ENCODE results near the gene PSMG3.

PSMG3 gene, protein sequence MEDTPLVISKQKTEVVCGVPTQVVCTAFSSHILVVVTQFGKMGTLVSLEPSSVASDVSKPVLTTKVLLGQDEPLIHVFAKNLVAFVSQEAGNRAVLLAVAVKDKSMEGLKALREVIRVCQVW

DNA sequence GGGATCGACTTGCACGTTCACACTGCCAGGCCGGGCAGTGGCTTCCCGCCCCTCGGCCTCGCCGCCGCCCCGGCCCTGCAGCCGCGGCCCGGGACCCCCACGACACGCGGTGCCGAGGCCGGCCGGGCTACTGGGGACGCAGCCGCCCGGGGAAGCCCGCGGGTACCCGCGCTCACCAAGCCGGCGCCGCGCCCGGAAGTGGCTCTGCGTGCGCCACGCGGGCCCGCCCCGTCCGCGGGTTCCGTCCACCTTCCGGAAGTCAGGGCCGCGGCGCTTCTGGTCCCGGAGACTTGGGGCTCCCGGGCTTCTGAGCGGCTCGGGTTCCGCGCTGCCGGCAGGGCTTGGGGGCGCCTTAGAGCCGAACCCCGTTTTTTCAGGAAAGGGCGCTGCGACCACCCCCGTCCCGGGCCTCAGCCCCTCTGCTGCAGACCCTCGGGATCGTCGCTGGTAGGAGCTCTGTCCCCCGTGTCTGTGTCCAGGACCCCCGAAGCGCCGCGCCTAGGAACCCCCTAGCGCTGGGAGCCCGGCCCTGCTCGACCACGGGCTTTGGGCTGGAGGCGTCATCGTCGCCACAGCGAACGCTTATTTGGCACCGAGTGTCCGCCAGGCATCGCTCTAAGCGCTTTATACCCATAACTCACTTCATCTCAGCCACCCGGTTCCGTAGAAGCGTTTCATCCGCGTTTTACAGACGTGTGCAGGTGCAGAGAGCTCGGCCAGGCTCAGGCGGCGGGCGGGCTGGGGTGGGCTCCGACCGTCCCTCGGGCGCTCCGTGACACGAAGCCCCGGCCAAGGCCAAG lies at the start of gene PSMG3:
Gene PSMG3 (minus strand): TSS at position 200 of the 800 bp plus-strand sequence. CDS start 693 bp downstream, outside the sequence.
- DNase-seq (ENCODE audit: extremely low read depth in 1 of 2, low read depth in 1 of 2): peak; percentile 81 to 85

DNA sequence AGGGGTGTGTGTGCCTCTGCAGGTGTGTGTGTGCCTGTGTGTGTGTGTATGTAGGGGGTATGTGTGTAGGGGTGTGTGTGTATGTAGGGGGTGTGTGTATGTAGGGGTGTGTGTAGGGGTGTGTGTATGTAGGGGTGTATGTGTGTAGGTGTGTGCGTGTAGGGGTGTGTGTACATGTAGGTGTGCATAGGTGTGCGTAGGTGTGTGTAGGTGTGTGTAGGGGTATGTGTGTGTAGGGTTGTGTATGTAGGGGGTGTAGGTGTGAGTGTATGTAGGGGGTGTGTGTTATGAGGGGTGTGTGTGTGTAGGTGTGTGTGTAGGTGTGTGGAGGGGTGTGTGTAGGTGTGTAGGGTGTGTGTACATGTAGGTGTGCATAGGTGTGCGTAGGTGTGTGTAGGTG lies 48.6 kb upstream of the PSMG3 start:
- no peak for DNase-seq (ENCODE audit: extremely low read depth in 1 of 2, low read depth in 1 of 2)

DNA sequence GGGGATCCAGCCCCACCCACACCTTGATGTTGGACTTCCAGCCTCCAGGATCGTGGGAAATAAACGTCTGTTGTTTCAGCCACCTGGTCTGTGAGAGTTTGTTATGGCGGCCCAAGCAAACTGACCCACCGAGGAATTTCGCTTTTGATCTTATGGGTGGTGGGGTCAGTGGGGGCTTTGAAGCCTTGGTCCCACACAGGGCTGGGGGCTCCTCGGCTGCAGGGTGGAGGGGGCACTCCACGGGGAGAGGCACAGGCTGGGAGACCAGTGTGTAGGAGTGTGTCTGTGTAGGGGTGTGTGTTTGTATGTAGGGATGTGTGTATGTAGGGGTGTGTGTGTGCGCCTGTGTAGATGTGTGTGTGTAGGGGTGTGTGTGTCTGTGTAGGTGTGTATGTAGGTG lies 48.1 kb upstream of the PSMG3 start:
- no peak for DNase-seq (ENCODE audit: extremely low read depth in 1 of 2, low read depth in 1 of 2)

DNA sequence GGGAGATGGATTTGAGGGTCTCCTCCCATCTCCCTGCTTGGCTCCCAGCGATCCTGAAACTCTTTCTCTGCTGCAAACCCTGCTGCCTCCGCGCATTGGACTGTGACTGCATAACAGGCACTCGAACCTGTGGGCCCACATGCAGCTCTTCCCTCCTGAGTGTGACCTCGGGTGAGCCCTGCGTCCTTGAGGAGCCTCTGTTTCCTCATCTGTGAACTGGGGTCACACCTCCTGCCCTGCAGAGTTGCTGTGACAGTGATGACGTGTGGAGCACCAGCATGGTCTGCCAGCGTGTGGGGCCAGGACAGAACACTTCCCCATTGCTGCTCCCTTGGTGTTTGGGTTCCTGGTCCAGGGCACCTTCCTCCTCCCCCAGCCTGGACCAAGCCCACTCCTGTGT lies 46.9 kb upstream of the PSMG3 start:
- DNase-seq (ENCODE audit: extremely low read depth in 1 of 2, low read depth in 1 of 2): no peak

DNA sequence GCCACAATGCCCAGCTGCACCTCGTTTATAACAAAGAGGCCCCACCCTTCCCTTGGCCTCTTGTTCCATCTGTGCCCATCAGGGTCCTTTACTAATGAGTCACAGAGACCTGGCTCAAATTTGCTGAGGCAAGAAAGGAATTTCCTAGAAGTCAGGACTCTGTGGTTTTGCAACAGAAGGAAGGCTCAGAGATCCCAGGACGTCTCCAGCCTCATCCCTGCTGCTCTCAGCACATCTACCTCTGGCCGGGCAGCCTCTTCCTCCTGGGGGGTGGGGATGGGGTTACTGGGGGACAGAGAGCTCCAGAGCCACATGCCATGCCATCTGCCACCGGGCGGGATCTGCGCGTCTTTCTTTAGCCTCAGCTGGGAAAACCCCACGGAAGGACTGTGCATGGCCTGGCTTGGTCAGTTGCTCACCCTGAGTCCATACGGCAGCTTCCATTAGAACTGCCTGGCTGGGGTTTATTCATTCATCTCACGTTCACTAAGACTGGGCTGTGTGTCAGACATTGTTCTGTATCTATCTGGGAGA lies 41.9 kb upstream of the PSMG3 start:
- no peak for DNase-seq (ENCODE audit: extremely low read depth in 1 of 2, low read depth in 1 of 2)

DNA sequence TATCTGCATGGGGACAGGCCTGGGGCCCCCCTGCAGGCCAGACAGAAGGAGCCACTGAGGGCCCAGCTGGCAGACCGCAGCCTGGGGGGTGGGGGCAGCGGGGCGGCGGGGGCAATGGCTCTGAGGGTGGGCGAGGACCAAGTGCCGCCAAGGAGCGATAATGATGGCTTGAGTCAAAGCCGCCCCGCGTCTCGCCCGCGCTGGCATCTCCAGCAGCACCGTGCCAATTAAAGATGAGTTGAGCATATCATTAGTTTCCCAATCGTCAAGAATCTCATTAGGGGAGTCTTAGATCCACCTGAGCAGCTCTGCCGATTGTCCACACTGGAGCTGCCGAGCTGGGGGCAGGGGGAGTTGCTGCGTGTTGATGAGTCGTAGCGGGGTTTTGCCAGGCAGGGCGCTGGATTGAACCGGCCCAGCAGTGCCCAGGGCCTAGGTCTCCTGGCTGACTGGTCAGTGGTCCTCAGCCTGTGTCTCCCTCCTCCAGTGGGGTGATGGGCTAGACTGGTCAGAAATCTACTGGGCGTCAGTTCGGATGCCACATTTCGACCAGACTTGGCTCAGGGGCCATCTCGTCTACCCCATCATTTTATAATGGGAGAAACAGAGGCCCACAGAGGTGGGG lies 41.0 kb upstream of the PSMG3 start:
- no peak for DNase-seq (ENCODE audit: extremely low read depth in 1 of 2, low read depth in 1 of 2)

DNA sequence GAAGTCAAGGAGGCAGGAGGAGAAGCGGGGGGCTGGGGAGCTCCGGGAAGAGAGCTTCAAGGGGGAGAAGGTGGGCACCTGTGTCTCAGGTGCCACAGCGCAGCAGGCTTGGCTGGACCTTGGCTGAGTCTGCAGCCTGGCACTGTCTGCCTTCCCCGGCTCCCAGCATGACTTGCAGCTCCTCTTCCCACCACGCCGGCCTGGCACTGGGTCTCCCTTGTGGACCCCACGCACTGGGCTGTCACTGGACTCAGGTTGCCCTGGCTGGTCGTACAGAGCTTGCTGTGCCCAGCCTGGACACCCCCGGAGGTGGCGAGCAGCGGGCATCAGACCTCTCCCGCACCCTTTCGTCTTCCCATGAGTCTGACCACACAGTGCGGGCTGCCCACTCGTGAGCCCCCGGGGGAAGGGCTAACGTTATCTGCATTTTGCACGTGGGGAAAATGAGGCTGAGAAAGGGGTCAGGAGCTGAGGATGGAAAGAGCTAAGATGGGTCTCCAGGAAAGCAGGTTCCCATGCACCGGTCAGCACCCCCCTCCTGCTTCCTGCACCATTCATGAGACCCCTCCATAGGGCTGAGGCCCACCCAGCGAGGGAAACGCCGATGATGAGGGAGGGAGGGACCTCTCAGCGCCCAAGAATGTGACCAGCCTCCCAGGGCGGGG lies 40.3 kb upstream of the PSMG3 start:
- no peak for DNase-seq (ENCODE audit: extremely low read depth in 1 of 2, low read depth in 1 of 2)

DNA sequence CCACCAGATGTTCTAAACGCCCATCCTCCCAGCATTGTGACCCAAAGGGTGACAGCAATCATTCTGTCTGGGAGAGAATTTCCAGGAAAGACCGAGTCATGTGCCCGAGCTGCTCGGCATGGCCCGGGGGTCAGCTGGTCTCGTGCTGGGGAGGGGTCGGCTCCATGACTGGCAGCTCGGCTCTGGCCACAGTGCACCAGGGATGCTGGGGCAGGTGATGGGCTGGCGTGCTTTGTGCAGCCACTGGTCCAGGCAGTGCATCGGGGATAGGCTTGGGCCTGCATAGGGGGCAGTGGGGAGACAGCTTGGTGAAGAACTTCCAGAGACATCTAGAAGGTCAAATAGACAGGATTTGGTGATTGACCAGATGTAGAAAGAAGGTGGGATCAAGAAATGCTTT lies 39.2 kb upstream of the PSMG3 start:
- DNase-seq (ENCODE audit: extremely low read depth in 1 of 2, low read depth in 1 of 2): no peak

DNA sequence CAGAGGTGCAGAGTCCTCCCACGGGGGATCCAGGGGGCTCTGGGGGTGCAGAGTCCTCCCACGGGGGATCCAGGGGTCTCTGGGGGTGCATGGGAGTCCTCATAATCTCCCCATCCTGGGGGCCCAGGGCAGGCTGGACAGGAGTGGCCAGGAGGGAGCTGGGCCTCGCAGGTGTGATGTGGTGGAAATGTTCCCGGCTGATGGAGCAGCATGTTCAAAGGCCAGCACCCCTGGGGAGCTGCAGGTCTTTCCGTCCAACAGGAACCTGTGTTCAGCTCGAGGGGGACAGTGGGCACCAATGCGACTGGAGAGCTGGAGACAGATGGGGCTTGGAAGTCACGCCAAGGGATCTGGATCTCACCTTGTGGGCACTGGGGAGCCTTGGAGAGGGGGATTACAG lies 38.5 kb upstream of the PSMG3 start:
- DNase-seq (ENCODE audit: extremely low read depth in 1 of 2, low read depth in 1 of 2): no peak

DNA sequence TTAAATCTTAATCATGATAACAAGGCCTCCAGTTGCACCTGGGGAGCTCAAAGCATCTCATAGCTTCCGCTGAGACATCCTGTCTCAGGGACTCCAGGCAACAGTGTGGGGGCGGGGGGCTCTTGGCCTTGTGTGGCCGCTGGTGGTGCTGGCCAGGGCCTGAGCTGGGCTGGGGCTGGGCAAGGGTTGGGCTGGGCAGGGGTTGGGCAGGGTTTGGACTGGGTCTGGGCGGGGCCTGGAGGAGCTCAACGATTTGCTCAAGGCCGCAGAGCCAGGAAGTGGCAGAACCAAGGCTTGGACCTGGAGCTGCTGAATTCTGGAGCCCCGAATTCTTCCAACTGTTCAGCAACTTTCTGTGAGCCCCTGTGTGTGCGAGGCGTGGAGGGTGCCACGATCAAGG lies 37.9 kb upstream of the PSMG3 start:
- DNase-seq (ENCODE audit: extremely low read depth in 1 of 2, low read depth in 1 of 2): no peak

DNA sequence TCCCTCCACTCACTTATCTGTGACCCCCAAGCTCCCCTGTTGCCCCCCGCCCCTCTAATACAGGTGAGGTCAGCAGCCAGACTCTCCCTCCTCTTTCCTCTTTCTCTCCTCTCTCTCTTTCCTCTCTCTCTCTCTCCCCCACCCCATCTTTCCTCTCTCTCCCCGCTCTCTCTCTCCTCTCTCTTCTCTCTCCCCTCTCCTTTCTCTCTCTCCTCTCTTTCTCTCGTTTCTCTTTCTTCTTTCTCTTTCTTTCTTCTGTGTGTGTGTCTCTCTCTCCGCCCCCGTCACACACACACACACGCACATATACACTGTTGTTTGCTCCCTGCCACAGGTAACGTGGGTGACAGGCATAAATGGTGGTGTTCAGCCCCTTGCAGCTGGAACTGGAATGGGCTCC lies 37.2 kb upstream of the PSMG3 start:
- no peak for DNase-seq (ENCODE audit: extremely low read depth in 1 of 2, low read depth in 1 of 2)

DNA sequence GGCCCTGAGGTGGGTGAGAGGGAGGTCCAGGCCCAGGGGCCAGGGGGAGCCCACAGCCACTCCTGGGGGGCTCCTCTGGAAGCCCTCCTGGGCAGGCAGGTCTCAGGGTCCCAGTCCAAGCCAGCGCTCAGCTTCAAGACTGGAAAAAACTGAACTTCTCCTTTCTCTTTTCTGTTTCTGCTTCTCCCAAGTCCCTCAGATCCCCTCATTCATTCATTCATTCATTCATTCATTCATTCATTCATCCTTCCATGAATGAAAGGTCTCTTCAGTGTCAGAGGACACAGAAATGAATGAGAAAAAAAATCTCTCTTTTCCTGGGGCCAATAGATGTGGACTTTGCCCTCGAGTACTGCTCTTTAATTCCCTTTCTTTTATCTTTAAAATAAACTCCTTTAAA lies 34.6 kb upstream of the PSMG3 start:
- DNase-seq (ENCODE audit: extremely low read depth in 1 of 2, low read depth in 1 of 2): no peak

DNA sequence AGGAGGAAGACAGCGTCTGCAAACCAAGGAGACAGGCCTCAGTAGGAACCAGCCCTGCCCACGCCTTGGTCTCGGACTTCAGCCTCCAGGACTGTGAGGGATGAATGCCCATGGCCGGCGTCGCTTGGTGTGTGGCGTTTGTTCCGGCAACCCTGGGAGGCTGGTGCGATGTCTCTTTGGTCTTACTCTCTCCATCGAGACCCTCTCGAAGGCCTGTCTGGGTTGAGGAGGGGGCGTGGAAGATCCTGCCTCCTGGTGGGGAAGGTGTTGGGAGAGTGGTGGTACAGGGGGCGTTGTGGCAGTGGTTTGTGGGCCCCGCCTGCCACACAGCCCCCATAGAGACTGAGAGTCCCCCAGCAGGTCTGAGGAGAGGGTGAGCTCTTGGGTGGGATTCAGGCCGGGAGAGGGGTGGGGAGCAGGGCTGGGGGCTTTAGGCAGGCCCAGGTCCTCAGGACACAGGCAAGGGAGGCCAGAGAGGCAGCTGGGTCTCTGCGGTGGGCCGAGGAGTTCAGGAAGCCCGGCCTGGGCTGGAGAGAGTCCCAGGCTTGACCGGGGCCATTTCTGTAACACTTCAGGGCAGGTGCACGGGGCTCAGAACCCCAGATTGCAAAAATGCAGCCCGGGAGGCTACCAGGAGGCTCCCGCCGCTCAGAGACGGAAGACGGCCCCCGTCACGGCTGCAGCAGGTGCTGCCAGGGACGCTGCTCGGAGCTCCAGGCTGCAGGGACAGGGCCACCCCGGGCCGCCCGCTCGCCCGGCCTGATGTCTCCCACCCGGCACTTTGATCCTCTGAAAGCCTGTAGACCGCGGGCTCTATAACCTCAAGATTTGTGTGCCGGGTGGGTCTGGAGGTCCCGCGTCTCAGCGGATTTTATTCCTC lies 33.8 kb upstream of the PSMG3 start:
- DNase-seq (ENCODE audit: extremely low read depth in 1 of 2, low read depth in 1 of 2): no peak

DNA sequence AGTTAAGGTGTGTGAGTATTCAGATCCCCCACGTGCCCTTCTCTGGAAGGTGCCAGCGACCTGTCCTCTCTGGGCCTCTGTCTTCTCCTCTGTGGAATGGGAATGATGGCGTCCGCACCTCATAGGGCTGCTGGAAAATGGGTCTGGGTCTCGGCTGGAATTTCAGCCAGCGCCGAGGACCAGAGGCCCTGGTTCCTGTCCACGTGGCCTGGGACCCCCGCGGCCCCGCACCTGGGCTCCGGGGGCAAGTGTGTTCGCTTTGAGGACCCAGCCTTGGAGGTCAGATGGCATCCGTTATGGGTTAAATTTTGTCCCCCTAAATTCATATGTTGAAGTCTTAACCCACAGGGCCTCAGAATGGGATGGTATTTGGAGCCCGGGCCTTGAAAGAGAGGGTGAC lies 32.6 kb upstream of the PSMG3 start:
- DNase-seq (ENCODE audit: extremely low read depth in 1 of 2, low read depth in 1 of 2): no peak

DNA sequence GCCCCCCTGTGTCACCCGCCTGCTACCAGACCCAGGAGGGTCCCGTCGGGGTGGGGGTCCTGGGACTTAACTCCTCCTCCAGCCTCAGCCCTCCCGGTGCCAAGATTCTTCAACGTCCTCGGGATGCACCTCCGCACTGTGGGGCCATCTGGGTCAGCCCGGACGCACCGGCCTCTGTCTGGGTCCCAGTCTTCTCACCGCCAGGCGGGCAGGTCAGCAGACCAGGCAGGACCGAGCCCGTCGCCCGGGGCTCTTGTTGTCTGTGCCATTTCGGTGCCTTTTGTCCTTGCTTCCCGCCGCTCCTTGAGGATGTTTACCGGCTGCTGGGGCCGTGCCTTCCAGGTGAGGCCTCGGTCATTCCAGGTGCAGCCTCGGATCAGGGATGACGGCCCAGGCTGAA lies 32.1 kb upstream of the PSMG3 start:
- no peak for DNase-seq (ENCODE audit: extremely low read depth in 1 of 2, low read depth in 1 of 2)

DNA sequence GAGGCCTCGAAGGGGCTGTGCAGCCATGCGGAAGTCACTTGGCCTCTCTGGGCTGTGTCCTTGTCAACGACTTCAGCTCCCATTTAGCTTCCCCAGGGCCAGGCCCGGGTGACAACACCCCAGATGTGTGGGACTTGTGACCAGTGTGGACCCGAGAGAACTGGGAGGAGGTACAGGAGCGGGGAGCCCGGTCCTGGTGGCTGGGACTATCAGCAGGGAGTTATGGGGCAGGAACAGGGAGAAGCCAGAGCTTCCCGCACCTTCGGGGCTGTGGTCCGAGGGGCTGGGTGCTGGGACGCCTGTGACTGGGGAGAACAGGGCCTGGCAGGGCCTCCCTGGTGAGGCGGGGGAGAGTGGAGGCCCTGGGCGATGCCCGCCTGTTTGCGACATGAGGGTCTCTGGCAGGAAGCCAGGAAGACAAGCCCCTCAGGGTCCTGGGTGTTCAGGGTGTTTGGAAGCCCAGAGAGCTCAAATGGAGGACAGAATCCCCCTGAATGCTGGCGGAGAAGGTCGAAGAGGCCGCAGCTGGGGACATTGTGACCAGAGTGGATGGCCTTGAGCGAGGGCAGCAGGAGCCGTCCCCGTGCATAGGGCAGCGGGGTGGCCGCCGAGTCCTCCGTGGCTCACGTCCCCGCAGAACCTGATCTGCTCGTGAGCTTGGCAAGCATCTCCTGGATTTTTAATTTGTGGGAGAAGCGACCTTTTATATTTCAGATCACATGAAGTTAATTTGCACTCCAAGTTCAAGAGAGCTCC lies 30.0 kb upstream of the PSMG3 start:
- DNase-seq (ENCODE audit: extremely low read depth in 1 of 2, low read depth in 1 of 2): no peak

DNA sequence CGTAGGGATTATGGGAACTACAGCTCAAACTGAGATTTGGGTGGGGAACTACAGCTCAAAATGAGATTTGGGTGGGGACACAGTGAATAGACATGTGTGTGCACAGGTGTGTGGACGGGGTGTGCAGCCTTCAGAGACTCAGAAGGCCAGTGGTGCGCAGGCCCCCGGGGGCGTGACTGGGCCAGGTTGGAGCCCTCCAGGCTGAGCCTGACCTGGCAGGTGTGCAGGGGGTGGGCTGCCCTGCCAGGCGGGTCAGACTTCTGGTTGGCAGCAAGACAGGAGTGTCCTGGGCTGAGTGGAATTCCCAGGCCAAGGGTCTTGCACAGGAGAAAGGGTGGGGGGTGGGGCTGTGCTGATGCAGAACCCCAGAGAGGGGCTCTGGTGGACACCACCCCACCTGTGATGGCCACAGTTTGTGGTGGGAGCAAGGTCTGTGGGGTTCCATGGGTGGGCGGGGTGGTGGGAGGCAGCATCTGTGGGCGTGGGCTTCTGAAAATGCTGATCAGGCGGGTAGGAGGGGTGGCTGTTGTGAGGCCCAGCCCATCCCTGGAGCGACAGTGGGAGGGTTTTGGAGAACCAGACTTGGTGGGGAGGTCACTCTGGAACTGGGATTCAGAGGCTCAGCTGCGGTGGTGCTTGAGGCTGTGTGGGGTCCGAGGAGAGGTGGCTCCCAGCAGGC lies 29.3 kb upstream of the PSMG3 start:
- DNase-seq (ENCODE audit: extremely low read depth in 1 of 2, low read depth in 1 of 2): no peak

DNA sequence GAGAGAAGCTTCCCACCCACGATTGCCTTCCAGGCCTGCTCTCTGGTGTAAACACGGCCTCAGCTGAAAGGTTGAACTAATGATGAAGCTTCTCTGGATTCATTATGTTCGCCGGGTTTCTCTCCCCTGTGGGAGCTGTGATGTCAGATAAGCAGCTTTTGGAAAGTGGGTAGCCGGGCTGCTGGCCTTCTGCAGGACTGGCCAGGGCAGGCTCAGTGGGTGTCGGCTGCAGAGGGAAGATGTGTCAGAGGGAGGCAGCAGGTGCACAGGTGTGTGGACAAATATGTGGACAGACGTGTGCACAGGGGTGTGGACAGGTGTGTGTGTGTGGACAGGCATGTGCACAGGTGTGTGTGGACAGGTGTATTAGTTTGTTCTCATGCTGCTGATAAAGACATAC lies 28.5 kb upstream of the PSMG3 start:
- no peak for DNase-seq (ENCODE audit: extremely low read depth in 1 of 2, low read depth in 1 of 2)

DNA sequence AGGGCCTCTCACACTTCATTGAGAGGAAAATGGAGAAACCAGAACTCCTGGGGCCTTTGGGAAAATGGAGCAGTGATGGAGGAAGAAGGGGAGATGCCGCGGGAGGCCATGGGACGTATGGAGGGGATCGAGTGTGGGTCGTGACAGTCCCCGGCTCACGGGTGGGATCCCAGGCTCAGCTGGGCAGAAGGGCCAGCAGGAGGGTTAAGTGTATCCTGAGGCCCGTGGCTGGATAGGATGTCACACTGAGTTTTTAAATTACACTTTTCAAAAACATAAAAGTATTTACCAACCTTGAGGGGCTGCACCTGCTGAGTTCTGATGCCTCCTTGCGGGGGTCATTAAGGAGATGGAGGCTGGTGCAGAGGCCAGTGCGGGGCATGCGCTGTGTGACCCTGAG lies 28.0 kb upstream of the PSMG3 start:
- no peak for DNase-seq (ENCODE audit: extremely low read depth in 1 of 2, low read depth in 1 of 2)

Data from stimulated activated CD8-positive, alpha-beta memory T cell treated with anti-CD3 and anti-CD28 coated beads, Interleukin-7, amount 100 ng/mL, for 48 hours (primary cell).